Neural crest cell (in vitro differentiated cells): ENCODE results near the gene NFKBIL1. TPM values are rescaled to one million over a fixed set of nuclear protein-coding genes. Genes with fewer than 3 reads are reported as not detected.

Source experiments
- total RNA-seq: library from RNA; stranded (reverse); gene quantifications from 2 replicates; pipeline ENCODE4 v1.2.1, GENCODE V29; 2021

The NFKBIL1 gene
- total RNA-seq, 1 donor from 2014 or later, result 28.6 TPM

Other genes starting within 250 kb of the NFKBIL1 start
- gene HLA-B, start 190.4 kb upstream of the NFKBIL1 start, total RNA-seq, result 29.5 and 35.5 TPM in 2 replicates
- 21.1 and 21.7 TPM in 2 replicates for gene MICA, start 144.0 kb upstream of the NFKBIL1 start, total RNA-seq
- gene MICB, start 49.5 kb upstream of the NFKBIL1 start, total RNA-seq, result 0.61 TPM in 1 of 2 replicates, not detected in the other
- not detected in 2 replicates for gene MCCD1, start 18.6 kb upstream of the NFKBIL1 start, total RNA-seq
- 836 and 881 TPM in 2 replicates for gene DDX39B, start 5.6 kb upstream of the NFKBIL1 start, total RNA-seq
- 3.3 and 5.1 TPM in 2 replicates for gene ATP6V1G2, start 1.0 kb upstream of the NFKBIL1 start, total RNA-seq
- 0.26 and 0.36 TPM in 2 replicates for gene LTA, start 24.7 kb downstream of the NFKBIL1 start, total RNA-seq
- not detected in 2 replicates for gene TNF, start 28.0 kb downstream of the NFKBIL1 start, total RNA-seq
- gene LTB, start 34.8 kb downstream of the NFKBIL1 start, total RNA-seq, result not detected in 2 replicates
- not detected in 2 replicates for gene LST1, start 38.7 kb downstream of the NFKBIL1 start, total RNA-seq
- not detected in 2 replicates for gene NCR3, start 45.4 kb downstream of the NFKBIL1 start, total RNA-seq
- not detected in 2 replicates for gene AIF1, start 67.6 kb downstream of the NFKBIL1 start, total RNA-seq
- gene PRRC2A, start 73.1 kb downstream of the NFKBIL1 start, total RNA-seq, result 347 and 356 TPM in 2 replicates
- gene BAG6, start 105.1 kb downstream of the NFKBIL1 start, total RNA-seq, result 439 and 459 TPM in 2 replicates
- gene APOM, start 108.3 kb downstream of the NFKBIL1 start, total RNA-seq, result 3.8 and 4.2 TPM in 2 replicates
- gene C6orf47, start 113.2 kb downstream of the NFKBIL1 start, total RNA-seq, result 23.5 TPM in 2 replicates
- gene GPANK1, start 117.4 kb downstream of the NFKBIL1 start, total RNA-seq, result 16.8 and 17.6 TPM in 2 replicates
- gene CSNK2B, start 118.5 kb downstream of the NFKBIL1 start, total RNA-seq, result 185 and 188 TPM in 2 replicates
- gene LY6G5B, start 122.4 kb downstream of the NFKBIL1 start, total RNA-seq, result 24.0 and 24.2 TPM in 2 replicates
- gene LY6G5C, start 133.5 kb downstream of the NFKBIL1 start, total RNA-seq, result 9.1 and 11.0 TPM in 2 replicates
- gene ABHD16A, start 155.7 kb downstream of the NFKBIL1 start, total RNA-seq, result 70.9 and 73.6 TPM in 2 replicates
- gene LY6G6F, start 159.3 kb downstream of the NFKBIL1 start, total RNA-seq, result not detected in 2 replicates
- not detected in 2 replicates for gene LY6G6D, start 167.7 kb downstream of the NFKBIL1 start, total RNA-seq
- 1.2 TPM in 2 replicates for gene LY6G6C, start 174.1 kb downstream of the NFKBIL1 start, total RNA-seq
- gene MPIG6B, start 175.8 kb downstream of the NFKBIL1 start, total RNA-seq, result not detected in 2 replicates
- 186 and 194 TPM in 2 replicates for gene DDAH2, start 181.7 kb downstream of the NFKBIL1 start, total RNA-seq
- gene CLIC1, start 188.9 kb downstream of the NFKBIL1 start, total RNA-seq, result 305 and 313 TPM in 2 replicates
- gene MSH5, start 192.4 kb downstream of the NFKBIL1 start, total RNA-seq, result 79.5 and 86.2 TPM in 2 replicates
- gene SAPCD1, start 215.0 kb downstream of the NFKBIL1 start, total RNA-seq, result 21.3 and 25.1 TPM in 2 replicates
- gene VWA7, start 229.7 kb downstream of the NFKBIL1 start, total RNA-seq, result 2.0 and 2.7 TPM in 2 replicates
- 162 and 163 TPM in 2 replicates for gene VARS1, start 248.1 kb downstream of the NFKBIL1 start, total RNA-seq